GM12874 (cell line): ENCODE results near the gene CBR3.

Experiments
- TF ChIP-seq, protein P1 (sequence below): IDR thresholded peaks from 2 replicates; pipeline ENCODE4 v1.5.1; 2011; ENCODE audit warnings: low read depth, mild to moderate bottlenecking, control low read depth, low read length, moderate library complexity; ENCODE audit not compliant: insufficient read depth

CBR3 gene

DNA sequence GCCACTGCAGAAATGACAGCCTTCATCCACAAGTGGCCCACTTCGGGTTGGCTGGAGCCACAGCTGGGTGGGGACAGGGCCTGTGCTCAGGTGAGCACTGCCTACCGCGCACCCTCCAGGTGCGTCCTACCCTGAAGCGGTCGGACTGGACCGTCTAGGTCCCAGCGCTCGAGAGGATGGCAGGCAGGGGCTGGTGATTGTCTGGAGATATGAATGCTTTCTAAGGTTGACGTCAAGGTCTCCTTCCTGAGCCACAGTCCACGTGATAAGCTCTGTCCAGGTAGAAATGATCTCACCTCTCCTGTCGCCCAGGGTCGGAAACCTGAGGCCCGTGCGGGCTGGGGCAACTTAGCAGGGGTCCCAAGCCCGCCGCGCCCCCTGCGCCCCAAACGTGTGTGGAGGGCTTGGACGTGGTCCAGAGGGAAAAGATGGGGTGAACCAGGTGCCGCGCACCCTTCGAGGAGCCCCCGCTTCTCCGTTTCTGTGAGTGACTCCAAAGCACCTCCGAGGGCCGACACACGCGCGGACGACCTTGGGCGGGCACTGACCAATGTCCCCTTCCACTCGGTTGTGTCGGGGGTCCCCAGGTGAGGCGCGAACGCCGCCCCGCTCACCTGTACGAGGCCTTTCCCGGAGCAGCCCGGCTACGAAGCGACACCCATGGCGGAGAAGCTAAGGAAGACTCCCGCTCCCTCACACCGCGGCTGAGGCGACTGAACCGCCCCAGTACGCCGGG is 20.9 kb downstream of the CBR3 start:
- TF ChIP-seq, protein P1, sequence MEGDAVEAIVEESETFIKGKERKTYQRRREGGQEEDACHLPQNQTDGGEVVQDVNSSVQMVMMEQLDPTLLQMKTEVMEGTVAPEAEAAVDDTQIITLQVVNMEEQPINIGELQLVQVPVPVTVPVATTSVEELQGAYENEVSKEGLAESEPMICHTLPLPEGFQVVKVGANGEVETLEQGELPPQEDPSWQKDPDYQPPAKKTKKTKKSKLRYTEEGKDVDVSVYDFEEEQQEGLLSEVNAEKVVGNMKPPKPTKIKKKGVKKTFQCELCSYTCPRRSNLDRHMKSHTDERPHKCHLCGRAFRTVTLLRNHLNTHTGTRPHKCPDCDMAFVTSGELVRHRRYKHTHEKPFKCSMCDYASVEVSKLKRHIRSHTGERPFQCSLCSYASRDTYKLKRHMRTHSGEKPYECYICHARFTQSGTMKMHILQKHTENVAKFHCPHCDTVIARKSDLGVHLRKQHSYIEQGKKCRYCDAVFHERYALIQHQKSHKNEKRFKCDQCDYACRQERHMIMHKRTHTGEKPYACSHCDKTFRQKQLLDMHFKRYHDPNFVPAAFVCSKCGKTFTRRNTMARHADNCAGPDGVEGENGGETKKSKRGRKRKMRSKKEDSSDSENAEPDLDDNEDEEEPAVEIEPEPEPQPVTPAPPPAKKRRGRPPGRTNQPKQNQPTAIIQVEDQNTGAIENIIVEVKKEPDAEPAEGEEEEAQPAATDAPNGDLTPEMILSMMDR = no peak

DNA sequence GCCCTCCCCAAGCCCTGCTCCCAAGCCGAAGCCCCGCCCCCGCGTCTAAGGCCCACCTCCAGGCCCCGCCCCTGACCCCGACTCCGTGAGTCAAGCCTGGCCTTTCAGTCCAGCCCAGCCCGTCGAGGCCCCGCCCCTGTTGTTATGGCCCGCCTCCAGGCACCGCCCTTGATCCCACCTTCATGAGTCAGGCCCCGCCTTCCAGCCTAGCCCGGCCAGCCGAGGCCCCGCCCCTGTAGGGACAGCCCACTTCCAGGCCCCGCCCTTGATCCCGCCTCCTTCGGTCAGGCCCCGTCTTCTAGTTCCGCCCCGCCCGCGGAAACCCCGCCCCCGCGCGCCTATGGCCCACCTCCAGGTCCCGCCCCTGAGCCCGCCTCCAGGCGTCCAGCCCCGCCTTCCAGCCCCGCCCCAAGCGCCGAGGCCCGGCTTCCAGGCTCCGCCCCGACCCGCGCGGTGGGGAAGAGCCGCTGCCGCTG is 21.5 kb downstream of the CBR3 start:
- TF ChIP-seq, protein P1 = no peak

DNA sequence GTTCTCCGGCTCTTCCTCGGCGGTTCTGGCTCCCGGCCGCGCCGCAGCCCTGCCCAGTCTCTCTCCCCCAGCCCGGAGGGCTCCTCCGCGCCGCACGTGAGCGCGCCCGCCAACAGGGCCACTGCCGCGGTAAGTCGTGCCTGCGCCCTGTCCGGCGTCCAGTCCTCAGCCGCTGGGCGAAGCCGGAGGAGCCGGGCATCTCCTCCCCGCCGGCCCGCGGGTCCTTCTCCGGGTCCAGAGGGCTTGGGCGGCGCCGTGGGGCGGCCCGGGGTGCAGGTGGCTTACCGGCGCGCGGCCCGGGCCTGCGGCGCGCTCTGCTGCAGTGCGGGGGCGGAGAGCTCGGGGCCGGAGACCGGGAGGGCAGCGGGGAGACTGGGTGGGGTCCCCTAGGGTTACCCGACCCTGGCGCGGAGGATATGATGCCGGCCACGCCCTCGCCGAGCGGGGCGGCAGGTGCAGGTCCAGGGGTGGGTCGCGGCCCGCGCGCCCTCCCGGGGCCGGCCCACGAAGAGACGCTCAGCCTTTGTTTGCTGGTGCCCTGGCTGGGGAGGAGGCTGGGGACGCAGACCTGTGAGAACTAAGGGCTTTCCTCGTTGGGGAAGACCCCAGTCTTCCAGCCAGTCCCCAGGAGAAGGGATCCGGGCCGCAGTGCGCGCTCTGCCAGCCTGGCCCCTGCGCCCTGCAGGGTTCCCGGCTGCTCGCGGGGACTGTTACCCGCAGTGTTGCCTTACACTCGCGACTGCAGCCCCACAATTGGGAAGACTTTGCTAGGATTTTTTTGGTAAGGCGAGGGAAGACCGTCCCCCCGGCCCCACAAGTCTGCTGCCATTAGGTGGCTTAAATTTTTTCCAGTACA is 22.2 kb downstream of the CBR3 start, which contains the start of gene DOP1B:
Gene DOP1B (plus strand): TSS at position 10 of the 856 bp plus-strand sequence. CDS start 7,910 bp downstream, outside the sequence.
- TF ChIP-seq, protein P1 = no peak

DNA sequence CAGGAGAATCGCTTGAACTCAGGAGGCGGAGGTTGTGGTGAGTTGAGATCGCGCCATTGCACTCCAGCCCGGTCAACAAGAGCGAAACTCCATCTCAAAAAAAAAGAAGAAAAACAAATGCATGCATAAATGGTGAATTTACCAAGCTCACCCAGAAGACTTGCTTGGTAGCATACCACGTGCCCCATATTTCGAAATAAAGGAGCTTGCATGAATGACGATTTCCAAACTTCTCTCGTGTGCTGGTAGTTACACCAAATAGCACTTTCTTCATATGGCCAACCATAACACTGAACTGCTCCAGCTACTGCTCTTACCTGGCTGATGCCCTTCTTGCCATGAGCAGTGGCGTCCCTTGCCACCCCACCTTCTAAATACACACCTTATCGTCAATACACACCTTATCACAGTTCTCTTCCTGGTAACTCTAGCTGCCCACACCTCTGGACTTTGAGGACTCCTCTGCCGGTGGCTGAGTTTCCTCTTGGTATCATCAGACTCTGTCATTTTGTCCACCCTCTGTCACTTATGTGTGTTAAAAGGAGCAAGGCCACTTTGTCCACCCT is 24.6 kb downstream of the CBR3 start:
- TF ChIP-seq, protein P1 = no peak

DNA sequence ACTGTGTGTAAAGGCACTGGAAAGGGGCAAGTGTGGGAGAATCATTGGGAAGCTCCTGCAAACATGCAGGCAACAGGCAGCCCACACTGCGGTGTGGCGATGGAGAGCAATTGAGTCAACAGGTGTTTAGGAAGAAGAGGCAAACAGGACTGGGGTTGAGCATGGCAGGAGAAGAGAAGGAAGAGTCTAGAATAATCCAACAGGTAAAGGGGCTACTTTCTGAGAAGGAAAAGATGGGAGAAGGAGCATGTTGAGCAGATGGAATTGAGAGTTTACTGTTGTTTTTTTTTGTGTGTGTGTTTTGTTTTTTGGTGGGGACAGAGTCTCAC is 25.9 kb downstream of the CBR3 start:
- TF ChIP-seq, protein P1 = no peak

DNA sequence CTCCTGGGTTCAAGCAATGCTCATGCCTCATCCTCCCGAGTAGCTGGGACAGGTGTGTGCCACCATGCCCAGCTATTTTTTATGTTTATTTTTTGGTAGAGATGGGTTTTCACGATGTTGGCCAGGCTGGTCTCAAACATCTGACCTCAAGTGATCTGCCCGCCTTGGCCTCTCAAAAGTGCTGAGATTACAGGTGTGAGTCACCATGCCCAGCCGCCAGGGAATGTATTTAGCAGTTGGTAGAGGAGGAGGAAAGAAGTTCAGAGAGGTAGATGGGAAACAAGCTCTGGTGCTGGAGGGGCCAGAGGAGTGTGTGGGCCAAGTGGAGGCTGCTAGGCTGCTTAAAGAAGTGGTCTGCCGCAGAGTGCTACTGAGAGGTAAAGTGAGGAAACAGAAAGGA is 27.8 kb downstream of the CBR3 start:
- TF ChIP-seq, protein P1 = no peak
